ENCODE results near the gene MAGEL2. TPM values are rescaled to one million over a fixed set of nuclear protein-coding genes. Genes with fewer than 3 reads are reported as not detected.

The MAGEL2 gene
- total and polyA plus RNA-seq, 2 of the 4 experiments (the other 2 are of a cell fraction), result 0.18 to 0.29 TPM

DNA sequence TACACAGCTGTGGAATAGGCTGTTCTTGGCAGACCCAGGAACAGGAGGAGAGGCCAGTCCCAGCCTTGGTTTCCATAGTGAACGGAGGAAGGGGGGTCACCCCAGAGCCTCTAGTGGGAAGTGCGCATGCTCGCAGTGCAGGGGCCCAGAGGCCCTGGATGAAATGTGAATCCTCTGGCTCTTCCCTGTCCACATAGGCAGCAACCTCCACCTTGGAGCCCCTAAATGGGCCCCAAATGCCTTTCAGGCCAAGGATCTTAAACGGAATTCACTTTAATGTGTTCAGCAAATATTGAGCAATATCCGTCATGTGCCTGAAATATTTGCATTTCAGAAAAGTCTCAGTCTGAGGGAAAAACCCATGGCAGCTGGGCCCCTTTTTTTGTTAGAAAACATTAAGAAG is 42.8 kb upstream of the MAGEL2 start:
- in situ Hi-C loops (cut with MboI; ENCODE audit: low sequenced_read_pairs) (no loop called here), dilution Hi-C loops (cut with HindIII; ENCODE audit: low sequenced_read_pairs, unreplicated experiment) (no loop called here), intact Hi-C loops (cut with micrococcal nuclease) (no loop called here)
- Histone ChIP-seq H2BK15ac (ENCODE audit: low read depth, low read length) (no peak overlapping the region), H4K5ac (ENCODE audit: low read depth, low read length) (peak overlapping the region; percentile 91; the same call in 1 of the 2 replicates), H4K8ac (ENCODE audit: low read depth in 2 of 2, low read length in 2 of 2) (peak overlapping the region in 1 of 2 experiments; percentile 47; a peak in 1 of 4 replicates), H2AFZ (replicated peaks; ENCODE audit: low read length, poor library complexity) (no peak overlapping the region), H3K4me1 (ENCODE audit: control insufficient read depth, insufficient read depth, low read length) (peaks cover 3% of the 10 kb centered on the region; the same call in 1 of the 2 replicates), H3K23ac (ENCODE audit: low read depth, low read length) (no peak overlapping the region), H3K36me3 (ENCODE audit: control insufficient read depth, insufficient read depth, low read length) (no peaks in the 10 kb centered on the region), H3K79me1 (ENCODE audit: low read depth in 1 of 2, low read length in 2 of 2) (no peaks in the 10 kb centered on the region), H4K91ac (ENCODE audit: insufficient read depth, low read depth, low read length) (no peak overlapping the region), H3K18ac (ENCODE audit: low read depth, low read length) (no peak overlapping the region), H3K9me3 (ENCODE audit: control insufficient read depth, insufficient read depth, low read length) (no peaks in the 10 kb centered on the region), H4K20me1 (ENCODE audit: insufficient read depth, low read length) (no peaks in the 10 kb centered on the region), H3K9ac (ENCODE audit: low read depth, low read length) (peak overlapping the region; percentile 23; the same call in 1 of the 2 replicates), H3K4ac (ENCODE audit: low read depth, low read length) (no peak overlapping the region), H3K27ac (ENCODE audit: insufficient read depth, low read length) (peak overlapping the region; percentile 90; the same call in 1 of the 2 replicates), H2AK5ac (ENCODE audit: low read depth, low read length) (no peak overlapping the region), H2BK20ac (ENCODE audit: low read depth, low read length) (no peak overlapping the region), H3K4me2 (ENCODE audit: low read depth, low read length) (no peak overlapping the region), H2AK9ac (replicated peaks; ENCODE audit: low read depth, low read length, poor library complexity) (no peak overlapping the region), H3K4me3 (ENCODE audit: insufficient read depth, low read depth, low read length) (no peak overlapping the region), H3K9me1 (ENCODE audit: insufficient read depth, low read length) (no peaks in the 10 kb centered on the region), H2BK120ac (ENCODE audit: low read depth, low read length) (no peak overlapping the region), H2BK5ac (ENCODE audit: low read depth, low read length, poor library complexity, severe bottlenecking) (no peak overlapping the region), H3K14ac (replicated peaks; ENCODE audit: low read depth, low read length) (no peak overlapping the region), H3K56ac (ENCODE audit: extremely low read depth, insufficient read depth, low read length) (no peak overlapping the region), H3K27me3 (ENCODE audit: control insufficient read depth, insufficient read depth, low read length) (no peaks in the 10 kb centered on the region)
- peak; percentile 64 for TF ChIP-seq CEBPB (IDR thresholded peaks at IDR 0.05; ENCODE audit: low read depth, low read length)
- no peak for TF ChIP-seq MXI1 (IDR thresholded peaks at IDR 0.05; ENCODE audit: borderline replicate concordance, low read depth, low read length)
- BruUV-seq (replicated peaks), result no TSS peak
- ATAC-seq (ENCODE audit: low read depth), result peak; percentile 61
- CTCF ChIA-PET, result no interaction called here
- POLR2A ChIA-PET (ENCODE audit: unreplicated experiment), result no interaction called here
- 40% methylated on average over 2 of the region's 5 CpGs; no CpG with 5 or more reads in 1 of the 2 experiments for WGBS, 2 experiments (ENCODE audit: extremely low coverage in 2 of 2, insufficient read length in 1 of 2)
- peak; percentile 61 for DNase-seq
